CD4-positive, alpha-beta T cell treated with Interleukin-4 for 1 hour (primary cell): Measurements from ENCODE around the gene CLK1.
A peak's percentile ranks its signal among the peaks of the same experiment; 100 is the strongest.
"Not testable (repeated sequence)": the region's sequence is repeated elsewhere in the genome, so short reads cannot be mapped to it uniquely, and the experiment has no call there.

Source experiments
- DNase-seq, 2 donors: peaks; one replicate each; pipeline ENCODE4 v3.0.0-alpha.2; 2020 to 2022

The CLK1 gene

DNA sequence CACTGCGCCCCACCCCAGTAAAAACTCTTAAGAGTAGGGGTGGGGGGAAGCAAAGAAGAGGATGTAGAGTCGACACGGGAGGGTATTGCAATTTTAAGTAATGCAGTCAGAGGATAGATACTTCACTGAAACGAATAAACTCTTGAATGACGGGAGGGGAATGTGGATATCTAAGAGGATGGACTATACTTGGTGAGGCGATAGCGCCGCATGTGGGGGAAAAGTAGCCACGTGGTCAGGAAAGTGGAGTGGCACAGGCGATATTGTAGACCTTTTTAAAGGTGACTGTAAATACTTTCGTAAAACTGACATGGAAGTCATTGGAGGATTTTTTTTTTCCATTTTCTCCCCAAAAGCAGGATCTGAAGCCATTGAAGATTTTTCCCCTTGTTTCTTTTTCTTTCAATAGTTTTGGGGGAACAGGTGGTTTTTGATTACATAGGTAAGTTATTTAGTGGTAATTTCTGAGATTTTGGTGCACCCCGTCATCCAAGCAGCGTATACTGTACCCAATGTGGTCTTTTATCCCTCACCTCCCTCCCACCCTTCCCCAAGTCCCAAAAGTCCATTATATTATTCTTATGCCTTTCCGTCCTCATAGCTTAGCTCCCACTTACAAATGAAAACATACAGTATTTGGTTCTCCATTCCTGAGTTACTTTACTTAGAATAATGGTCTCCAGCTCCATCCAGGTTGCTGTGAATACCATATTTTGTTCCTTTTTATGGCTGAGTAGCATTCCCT lies 13.8 kb downstream of the CLK1 start:
- no peak for DNase-seq

DNA sequence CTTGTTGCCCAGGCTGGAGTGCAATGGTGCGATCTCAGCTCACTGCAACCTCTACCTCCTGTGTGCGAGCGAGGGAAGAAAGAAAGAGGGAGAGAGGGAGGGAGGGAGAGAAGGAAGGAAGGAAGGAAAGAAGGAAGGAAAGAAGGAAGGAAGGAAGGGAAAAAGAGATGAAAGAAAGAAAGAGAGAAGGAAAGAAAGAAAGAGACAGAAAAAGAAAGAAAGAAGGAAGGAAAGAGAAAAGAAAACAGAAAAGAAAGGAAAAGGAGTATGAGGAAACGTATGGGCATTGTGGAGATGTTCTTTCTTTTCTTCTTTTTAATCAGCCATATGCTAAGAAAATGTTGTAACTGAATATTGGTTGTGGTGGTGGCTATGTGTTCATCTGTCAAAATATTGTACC lies 16.5 kb downstream of the CLK1 start:
- no peak for DNase-seq

DNA sequence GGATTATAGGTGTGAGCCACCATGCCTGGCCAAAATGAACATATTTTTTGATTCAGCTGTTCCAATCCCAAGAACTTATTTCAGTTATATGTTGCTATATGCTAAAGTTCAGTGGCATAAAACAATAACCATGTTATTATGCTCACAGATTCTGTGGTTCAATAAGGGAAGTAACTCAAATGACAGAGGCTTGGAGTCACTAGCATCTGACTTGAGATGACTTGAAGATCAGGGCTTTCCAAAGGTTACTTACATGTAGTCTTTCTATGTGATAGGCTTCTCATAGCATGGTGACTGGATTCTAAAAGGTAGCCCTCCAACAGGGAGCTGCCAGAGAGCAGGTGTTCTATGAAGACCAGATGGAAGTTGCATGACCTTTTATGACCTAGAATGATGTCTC lies 17.2 kb downstream of the CLK1 start:
- no peak for DNase-seq

DNA sequence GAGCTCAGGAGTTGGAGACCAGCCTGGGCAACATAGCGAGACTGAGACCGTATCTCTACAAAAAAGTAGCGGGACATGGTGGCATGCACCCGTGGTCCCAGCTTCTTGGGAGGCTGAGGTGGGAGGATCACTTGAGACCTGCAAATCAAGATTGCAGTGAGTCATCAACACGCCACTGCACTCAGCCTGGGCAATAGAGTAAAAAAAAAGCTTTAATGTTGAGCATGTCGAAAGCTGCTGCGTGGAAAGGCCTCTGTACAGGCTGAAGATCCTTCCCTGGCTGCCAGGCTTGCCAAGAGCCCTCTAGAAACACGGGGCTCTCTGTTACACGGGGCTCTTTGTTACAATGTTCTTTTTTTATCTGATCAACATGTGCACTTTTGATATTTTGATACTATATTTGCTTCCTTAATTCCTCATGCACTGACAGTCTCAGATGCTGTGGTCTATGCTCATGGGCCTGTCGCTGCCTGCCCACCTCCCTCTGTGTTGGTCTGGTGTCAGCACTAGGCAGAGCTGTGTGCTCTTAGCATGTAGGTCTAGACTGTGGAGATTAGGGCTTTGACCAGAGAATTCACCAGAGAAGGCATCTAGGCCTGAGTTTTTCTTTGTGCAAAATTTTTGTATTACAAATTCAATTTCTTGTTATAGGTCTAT lies 18.7 kb downstream of the CLK1 start:
- DNase-seq, result no peak

DNA sequence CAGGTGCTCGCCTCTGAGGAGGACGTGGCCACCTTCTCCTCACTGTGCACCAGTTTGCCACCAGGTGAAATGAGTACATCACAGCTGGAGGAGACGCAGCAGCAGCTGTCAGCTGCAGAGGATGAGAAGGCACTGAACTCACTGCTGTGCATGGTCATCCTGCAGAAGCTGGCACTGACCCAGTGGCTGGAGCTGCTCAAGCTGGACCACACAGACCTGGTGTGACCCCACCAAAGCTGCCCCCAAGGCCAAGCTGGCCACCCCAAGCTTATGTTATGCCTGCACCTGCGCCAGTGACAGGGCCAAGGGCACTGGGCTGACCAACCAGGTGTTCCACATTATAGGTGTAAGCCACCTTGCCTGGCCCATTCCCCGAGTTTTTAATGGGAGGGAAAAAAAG lies 19.3 kb downstream of the CLK1 start:
- no peak for DNase-seq

DNA sequence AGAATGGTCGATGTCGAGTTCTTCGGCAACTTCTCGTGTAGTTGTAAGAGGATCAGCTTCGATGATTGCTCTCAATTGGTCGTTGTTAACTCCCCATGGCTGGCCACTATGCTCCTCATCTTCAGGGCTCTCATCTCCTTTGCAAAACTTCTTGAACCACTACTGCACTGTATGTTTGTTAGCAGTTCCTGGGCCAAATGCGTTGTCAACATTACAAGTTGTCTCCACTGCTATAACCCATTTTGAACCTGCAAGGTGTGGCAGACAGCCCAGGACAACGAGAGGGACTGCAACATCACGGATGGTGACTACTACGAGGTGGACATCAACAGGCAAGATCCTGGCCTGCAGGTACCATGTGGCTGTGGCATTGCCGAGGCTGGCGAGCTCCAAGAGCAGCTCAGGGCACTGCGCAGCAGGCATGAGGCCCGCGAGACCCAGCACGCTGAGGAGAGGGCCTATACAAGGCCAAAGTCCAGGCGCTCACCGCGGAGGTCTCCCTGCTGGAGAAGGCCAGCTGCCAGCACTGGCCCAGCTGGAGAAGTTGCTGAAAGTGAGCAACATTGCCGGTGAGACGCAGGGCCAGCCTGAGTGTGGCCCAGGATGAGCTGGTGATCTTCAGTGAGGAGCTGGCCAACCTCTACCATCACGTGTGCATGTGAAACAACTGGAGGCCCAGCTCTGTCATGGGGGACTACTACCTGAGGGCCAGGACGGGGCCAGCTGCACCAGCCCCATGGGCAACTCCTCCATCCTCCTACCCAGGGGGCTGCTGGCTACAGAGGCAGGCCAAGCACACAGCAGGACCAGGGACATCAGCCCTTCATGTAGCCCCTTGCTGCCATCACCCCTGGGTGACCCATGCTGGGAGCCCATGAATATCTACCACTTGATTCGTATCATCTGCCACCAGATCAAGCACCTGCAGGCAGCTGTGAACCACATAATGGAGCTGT lies 20.2 kb downstream of the CLK1 start:
- DNase-seq, result no peak

DNA sequence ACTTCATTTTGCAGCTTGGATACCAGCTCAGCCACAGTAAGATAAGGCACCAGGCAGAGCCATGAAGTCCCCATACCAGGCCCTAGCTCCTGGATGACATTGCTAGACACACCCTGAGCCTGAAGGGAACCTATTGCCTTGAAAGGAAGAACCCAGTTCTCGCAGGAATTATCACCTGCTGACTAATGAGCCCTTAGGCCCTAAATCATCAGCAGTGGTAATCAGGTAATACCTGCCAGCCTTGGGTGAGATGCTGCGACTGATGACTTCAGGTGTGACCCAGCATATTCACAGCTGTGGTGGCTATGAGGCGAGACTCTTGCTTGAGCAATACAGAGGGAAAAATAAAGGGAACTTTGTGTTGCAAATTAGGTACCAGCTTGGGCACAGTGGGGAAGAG lies 24.9 kb downstream of the CLK1 start:
- no peak for DNase-seq

DNA sequence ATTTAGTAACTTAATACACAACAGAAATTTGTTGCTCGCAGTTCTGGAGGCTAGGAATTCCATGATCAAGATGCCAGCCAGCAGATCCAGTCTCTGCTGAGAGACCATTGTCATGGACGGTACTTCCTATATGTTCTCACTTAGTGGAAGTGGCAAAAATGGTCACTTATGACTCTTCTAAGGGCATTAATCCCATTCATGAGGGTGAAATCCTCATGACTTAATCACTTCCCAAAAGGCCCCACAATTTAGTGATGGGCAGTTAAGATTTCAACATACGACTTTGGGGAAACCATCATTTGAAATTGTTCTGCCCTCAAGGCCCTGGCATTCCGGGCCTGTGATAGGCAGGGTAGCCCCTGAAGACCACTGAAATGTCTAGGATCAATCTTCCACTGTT lies 29.8 kb downstream of the CLK1 start:
- DNase-seq, result no peak

DNA sequence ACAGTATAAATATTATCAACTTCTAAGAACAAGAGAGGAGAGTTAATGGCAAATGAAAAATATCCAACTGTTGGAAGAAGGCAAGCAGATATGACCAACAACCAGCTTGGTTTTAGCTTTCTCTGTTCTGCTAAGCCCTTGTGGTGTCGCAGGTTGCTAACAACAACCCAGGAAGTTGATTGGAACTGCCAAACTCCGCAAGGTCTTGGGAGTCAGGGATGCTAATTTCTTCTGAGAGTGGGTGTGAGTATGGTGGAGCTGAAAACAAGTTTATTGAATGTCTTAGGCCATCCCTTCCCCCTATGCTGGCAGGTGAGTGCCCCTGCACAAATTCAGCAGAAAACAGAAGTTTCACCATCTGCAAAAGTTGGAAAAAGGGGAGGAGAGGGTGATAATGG lies 35.2 kb downstream of the CLK1 start:
- DNase-seq, result no peak

DNA sequence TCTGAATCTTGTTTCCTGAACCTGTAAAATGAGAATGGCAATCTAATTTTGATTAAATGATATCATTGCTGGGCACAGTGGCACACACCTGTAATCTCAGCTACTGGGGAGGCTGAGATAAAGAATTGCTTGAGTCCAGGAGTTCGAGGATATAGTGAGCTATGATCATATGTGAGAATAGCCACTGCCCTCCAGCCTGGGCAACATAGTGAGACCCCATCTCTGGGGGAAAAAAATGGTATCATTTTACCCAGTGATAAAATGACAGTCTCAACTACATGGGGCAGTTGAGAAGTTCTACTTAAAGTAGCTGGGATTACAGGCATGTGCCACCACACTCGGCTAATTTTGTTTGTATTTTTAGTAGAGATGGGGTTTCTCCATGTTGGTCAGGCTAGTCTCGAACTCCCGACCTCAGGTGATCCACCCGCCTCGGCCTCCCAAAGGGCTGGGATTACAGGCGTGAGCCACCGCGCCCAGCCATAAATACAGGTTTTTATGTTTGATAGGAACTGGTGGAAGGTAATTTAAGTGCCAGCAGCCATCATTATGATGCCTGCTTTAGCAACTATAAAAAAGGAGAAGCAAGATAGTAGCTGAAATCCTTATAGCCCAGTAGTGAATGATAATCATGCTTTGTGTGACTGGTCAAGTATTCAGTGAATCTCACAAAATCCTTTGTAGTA lies 35.7 kb downstream of the CLK1 start:
- no peak for DNase-seq

DNA sequence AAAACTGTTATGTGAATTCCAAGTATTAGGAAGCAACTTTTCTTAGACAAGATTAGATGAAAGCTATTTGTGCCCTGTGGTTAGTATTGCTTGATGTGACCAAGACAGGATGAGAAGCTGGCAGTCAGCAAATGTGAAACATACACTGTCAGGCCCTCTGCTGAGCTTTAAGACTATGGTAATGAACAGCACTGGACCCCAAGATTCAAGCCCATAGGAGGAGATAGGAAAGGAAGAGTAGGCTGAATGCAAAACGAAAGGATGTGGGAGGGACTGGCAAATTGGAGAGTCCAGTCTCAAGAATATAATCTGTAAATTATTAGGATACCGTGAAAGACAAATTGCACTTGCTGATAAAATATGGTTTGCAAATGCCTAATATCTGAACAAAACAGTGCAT lies 36.4 kb downstream of the CLK1 start:
- no peak for DNase-seq

DNA sequence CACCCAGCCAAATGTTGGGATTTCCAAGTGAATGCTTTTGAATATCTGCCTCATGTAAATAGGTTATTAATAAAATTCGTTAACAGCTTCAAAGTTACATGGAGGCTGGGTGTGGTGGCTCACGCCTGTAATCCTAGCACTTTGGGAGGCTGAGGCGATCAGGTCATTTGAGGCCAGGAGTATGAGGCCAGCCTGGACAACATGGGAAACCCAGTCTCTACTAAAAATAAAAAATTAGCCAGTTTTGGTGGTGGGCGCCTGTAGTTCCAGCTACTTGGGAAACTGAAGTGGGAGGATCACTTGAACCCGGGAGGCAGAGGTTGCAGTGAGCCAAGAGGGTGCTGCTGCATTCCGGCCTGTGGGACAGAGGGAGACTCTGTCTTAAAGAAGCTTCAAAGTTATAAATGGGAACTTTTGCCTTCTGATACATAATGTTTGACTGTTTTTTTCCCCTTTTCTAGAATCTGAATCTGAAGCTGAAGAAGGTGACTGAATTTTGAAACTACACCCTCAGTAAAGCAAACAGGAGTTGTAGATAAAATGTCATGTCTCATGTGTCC lies 42.7 kb downstream of the CLK1 start:
- no peak for DNase-seq

DNA sequence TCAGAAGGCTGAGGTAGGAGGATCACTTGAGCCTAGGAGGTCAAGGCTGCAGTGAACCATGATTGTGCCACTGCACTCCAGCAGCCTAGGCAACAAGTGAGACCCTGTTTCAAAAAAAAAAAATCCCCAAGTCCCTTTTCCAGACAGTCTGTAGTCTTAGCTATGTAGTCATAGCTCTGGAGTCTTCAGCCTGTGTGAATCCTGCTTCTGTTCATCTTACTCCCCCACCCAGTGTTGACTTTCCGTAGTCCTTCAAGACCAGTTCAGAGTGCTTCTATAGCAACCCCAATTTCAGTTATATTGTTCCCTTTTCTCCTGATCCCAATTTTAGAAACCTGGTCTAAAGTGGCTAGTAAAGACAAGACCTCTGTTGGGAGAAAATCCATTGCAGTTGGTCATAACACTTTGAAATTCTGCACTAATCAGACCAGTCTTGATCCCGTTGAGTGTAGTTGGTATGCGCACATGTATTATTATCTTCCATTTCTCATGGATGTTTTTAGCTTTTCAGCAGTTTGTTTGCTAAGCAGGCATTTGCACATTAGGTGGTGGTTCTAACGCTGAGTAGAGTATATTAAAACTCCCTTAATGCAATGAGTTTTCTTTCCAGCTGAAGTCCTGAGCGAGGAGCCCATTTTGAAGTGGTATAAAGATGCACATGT lies 43.8 kb downstream of the CLK1 start:
- DNase-seq, result no peak

DNA sequence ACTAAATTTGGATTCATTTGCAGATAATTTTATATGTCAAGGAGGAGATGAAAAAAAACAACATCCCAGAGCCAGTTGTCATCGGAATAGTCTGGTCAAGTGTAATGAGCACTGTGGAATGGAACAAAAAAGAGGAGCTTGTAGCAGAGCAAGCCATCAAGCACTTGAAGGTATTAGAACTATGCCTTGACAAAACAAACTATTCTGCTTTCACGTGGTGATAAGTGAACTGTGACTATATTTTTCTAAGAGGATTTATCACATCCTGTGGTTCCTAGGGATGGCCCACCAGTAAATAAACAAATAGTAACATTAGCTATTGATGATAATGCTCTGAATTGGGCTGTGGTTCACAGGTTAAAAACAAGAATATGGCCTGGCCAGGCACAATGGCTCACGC lies 45.7 kb downstream of the CLK1 start:
- not testable (repeated sequence) for DNase-seq

DNA sequence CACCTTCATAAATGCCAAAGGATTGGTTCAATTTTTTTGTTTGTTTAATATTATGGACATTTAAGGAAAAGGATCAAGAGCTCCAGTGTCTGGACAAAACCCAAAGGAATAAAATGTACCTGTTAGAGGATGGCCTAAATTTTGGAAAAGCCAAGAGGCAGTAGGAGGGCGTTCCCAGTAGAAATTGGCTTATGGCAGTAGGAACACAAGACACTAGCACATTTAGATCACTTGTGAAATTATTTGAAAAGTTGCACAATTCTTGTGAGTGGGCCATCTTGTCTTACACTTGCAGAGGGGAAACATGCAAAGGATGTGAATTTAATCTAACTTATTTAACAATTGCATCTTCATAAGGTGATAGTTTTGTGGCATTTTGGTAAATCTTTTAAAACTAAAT lies 49.5 kb downstream of the CLK1 start:
- no peak for DNase-seq

DNA sequence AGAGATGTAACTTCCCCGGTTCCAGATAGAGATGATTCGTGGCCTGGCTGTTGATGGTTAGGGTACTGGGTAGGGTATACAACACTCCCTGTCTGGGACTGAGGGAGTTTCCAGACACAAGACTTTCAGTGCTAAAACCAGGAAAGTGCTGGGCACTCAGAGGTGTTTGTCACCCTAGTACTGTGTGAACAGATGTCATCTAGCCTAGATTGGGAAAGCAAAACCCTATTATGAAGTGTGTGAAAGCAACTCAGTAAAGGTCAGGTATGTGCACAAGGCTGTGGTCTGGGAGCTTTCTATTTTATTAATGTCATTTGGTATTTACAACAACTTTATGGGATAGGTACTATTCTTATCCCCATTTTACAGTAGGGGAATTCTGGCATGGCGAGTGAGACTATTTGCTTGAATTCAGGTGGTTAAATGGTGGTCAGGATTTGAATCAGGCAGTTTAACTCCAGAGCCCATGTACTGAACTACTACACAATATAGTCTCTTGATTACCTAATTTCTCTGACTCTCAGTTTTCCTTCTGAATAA lies 50.1 kb downstream of the CLK1 start:
- peak in 1 of 2 donors; percentile 35 for DNase-seq

DNA sequence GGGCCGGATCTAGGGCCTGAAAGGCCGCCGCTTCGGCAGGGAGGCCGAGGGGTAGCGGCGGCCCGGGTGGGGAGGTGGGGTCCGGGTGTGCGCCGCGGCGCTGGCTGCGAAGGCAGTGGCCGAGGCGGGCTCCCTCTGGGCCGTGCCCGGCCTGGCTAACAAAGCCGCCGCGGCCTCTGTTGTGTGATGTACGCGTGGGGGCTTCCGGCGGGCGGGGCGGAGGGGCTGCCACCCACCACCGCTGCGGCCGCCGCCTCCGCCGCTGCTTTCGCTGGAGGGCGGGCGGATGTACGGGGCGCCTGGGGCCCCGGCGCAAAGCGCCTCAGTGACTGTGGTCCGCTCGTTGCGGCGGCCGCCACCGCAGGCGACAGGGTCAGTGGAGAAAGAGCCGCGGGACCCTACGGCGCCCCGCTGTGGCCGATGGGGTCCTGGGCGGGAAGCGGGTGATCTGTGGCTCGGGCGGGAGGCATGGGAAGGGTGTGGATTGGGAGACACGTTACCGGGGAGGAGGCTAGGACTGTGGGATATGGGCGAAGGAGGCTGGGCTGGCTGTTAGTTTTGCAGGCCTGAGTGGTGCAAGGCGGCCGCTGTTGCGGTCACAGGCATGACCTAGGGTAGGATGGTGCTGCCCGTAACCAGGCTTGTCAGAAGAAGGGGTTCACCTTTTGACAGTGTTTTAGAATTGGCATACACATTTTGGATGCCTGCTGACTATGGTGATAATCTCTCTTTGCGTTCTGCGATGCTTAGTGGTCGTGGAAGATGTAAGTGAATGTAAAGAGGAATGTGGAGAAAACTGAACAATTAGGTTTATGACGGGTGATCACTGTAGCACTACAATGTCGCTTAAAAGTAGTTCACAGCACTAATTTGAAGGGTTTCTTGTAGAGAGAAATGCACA lies 52.1 kb downstream of the CLK1 start:
- peak; percentile 70 to 72 for DNase-seq

DNA sequence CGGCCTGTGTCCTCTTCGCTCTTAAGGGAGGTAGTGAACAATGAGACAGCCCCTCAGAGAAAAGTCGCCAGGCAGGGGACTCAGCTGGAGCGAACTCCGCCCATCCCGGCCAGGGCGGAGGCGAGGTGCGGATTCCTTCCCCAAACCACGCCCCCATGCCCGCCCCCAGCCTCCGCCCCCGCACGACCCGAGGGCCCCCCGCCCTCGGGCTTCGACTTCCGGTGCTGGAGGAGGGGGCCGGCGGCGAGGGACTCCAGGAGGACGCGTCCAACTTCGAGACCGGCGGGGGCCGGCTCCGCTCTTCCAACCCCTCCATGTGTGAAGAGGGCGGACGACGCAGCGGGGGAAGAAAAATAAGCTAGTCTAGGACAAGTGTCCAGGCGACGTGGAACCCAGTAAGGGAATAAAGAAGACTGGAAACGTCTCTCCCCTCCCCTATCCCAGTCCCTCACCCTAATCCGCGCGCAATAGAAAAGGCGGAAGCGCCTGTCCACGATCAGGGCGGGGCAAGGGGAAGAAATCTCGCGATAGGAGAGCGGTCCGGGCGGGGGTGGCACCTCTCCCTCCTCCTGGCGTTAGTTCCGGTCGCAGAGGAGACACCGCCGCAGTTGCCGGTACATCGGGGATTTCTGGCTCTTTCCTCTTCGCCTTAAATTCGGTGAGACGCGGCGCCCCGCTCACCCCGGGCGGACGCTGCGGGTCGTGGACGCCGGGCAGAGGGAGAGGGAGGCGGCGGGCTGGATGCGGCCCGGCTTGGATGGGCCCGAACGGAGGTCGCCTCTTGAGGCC lies 52.9 kb downstream of the CLK1 start, which contains the start of gene BZW1:
TSS of gene BZW1 (plus strand) at position 578 of the 789 bp plus-strand sequence. CDS start 1,308 bp downstream, outside the sequence.
- DNase-seq, result peak; percentile 97 to 99

DNA sequence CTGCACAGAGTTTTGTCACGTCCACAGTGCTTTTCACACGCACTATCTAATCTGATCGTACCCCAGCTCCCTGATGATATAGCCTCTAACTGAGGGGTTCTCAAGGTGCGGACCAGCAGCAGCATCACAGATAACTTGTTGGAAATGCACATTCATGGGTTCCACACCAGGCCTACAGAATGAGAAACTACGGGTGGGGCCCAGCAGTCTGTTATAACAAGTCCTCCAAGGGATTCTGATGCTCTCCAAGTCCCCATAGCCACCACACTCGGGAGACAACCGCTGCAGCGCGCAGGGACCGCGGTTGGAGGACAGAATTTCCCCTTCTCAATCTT lies 53.5 kb downstream of the CLK1 start:
- no peak for DNase-seq
